Neutrophil (primary cell): ENCODE results near the gene TMA7B.
A peak's percentile ranks its signal among the peaks of the same experiment; 100 is the strongest.

Source experiments
- H3K27ac ChIP-seq: fragments of 200-600 bp; sonication (generic); 2 replicates; pipeline ENCODE4 v1.5.1; 2016; ENCODE audit warnings: mild to moderate bottlenecking, moderate library complexity
- H3K27me3 ChIP-seq: fragments of 200-600 bp; sonication (generic); 2 replicates; pipeline ENCODE4 v1.6.0; 2016; ENCODE audit warnings: mild to moderate bottlenecking
- H3K36me3 ChIP-seq: fragments of 200-600 bp; sonication (generic); 2 replicates; pipeline ENCODE4 v1.5.1; 2017
- H3K4me1 ChIP-seq, 2 experiments: fragments of 200-600 bp in 1 of 2; sonication (generic) in 1 of 2; 1 replicate in 1 of 2; 2 replicates in 1 of 2; pipeline versions ENCODE4 v1.5.1 to v1.6.1; 2013 to 2016; ENCODE audit warnings: low read depth in 1 of 2, low read length in 1 of 2, mild to moderate bottlenecking in 1 of 2, moderate library complexity in 1 of 2; ENCODE audit not compliant: control insufficient read depth in 1 of 2, insufficient read depth in 1 of 2
- H3K4me3 ChIP-seq, 2 experiments: fragments of 200-600 bp in 1 of 2; sonication (generic) in 1 of 2; 1 replicate in 1 of 2; 2 replicates in 1 of 2; pipeline ENCODE4 v1.5.1; 2013 to 2016; ENCODE audit warnings: low read depth in 1 of 2, low read length in 1 of 2, mild to moderate bottlenecking in 1 of 2, moderate library complexity in 1 of 2
- H3K9me3 ChIP-seq: fragments of 200-600 bp; sonication (generic); 2 replicates; pipeline ENCODE4 v1.5.1; 2016
- TF ChIP-seq, protein P1 (sequence below): fragments of 200-600 bp; sonication (generic); IDR thresholded peaks from 2 replicates; pipeline ENCODE4 v1.5.1; 2016; ENCODE audit warnings: antibody characterized with exemption

TMA7B gene

GRCh38 chr22:39959640-39960447 lies at the start of gene TMA7B:
Gene TMA7B, plus strand, starts transcription at chr22:39960397. Its CDS starts 3,978 bp downstream, at chr22:39964375.
- peak within 1 kb of the TSS in 1 of 2 experiments; percentile 36 for H3K4me3 ChIP-seq
- peak within 1 kb of the TSS; percentile 80 for H3K27ac ChIP-seq
- H3K4me1 ChIP-seq: peaks cover 54% of the 10 kb centered on the region in 2 experiments
- H3K36me3 ChIP-seq: no peaks in the 10 kb centered on the region
- no peaks in the 10 kb centered on the region for H3K9me3 ChIP-seq
- TF ChIP-seq, protein P1, sequence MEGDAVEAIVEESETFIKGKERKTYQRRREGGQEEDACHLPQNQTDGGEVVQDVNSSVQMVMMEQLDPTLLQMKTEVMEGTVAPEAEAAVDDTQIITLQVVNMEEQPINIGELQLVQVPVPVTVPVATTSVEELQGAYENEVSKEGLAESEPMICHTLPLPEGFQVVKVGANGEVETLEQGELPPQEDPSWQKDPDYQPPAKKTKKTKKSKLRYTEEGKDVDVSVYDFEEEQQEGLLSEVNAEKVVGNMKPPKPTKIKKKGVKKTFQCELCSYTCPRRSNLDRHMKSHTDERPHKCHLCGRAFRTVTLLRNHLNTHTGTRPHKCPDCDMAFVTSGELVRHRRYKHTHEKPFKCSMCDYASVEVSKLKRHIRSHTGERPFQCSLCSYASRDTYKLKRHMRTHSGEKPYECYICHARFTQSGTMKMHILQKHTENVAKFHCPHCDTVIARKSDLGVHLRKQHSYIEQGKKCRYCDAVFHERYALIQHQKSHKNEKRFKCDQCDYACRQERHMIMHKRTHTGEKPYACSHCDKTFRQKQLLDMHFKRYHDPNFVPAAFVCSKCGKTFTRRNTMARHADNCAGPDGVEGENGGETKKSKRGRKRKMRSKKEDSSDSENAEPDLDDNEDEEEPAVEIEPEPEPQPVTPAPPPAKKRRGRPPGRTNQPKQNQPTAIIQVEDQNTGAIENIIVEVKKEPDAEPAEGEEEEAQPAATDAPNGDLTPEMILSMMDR: no peak
- H3K27me3 ChIP-seq: peaks cover 40% of the 10 kb centered on the region

DNA sequence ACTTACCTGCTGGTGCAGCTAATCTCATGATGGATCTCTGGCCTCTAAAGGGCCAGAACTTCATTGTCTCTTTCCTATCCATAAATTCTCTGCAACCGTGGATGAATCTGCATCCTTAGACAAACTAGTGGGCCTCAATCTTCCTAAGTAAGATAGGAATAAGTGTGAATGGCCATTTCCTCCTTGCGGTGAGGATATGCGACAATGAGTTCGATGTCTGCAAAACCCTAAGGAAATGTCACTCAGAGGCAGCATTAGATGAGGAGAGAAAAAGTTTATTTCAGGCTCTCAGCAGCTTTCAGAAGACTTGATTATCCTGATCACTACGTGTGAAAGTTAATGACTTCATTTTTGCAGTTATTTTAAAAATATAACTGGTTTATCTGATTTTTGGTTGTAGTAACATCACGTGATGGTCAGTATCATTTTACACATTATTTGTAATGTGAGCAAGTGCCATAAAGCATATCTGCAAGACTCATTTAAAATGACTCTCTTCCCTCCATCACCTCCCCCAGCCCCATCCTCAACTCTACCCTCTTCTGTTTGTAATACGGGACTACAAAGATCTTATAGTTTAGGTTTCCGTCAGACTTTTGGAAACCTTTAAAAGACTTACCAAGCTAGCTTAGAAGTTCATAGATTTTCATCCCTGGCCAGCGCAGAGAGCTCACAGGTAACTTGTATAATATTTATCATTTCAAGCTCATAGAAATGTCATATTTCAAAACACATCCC lies 49.2 kb upstream of the TMA7B start:
- Histone ChIP-seq H3K9me3 (no peaks in the 10 kb centered on the region), H3K27me3 (no peaks in the 10 kb centered on the region), H3K4me1 (no peaks in the 10 kb centered on the region), H3K4me3 (no peak overlapping the region), H3K27ac (no peak overlapping the region), H3K36me3 (no peaks in the 10 kb centered on the region)
- TF ChIP-seq, protein P1: no peak

- H3K9me3 ChIP-seq: no peaks in the 10 kb centered on the region
- H3K36me3 ChIP-seq: no peaks in the 10 kb centered on the region
- TF ChIP-seq, protein P1: no peak
- no peaks in the 10 kb centered on the region for H3K27me3 ChIP-seq
- H3K4me1 ChIP-seq: no peaks in the 10 kb centered on the region
- no peak overlapping the region for H3K4me3 ChIP-seq
- no peak overlapping the region for H3K27ac ChIP-seq
Measured at GRCh38 chr22:39913321-39913720, 46.9 kb upstream of the TMA7B start.

GRCh38 chr22:39913886-39914285 lies 46.3 kb upstream of the TMA7B start:
- no peak overlapping the region for H3K4me3 ChIP-seq
- H3K9me3 ChIP-seq: no peaks in the 10 kb centered on the region
- H3K36me3 ChIP-seq: no peaks in the 10 kb centered on the region
- H3K27me3 ChIP-seq: no peaks in the 10 kb centered on the region
- TF ChIP-seq, protein P1: no peak
- no peaks in the 10 kb centered on the region for H3K4me1 ChIP-seq
- no peak overlapping the region for H3K27ac ChIP-seq

DNA sequence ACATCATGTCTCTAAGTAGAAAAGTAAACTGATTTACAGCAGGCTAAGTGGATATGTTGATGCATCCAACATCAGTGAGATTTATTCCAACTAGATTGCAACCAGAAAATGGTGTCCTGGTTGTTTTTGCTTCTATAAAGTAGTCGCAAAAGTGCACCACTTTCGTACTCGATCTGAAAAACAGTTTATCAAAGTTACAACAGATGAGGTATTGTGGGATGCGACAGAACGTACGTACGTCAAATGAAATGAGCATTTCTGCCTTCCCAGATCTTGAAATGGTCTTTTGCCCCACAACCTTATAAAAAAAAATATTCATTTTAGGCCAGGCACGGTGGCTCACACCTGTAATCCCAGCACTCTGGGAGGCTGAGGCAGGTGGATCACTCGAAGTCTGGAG lies 45.6 kb upstream of the TMA7B start:
- H3K4me1 ChIP-seq: no peaks in the 10 kb centered on the region
- TF ChIP-seq, protein P1: no peak
- no peaks in the 10 kb centered on the region for H3K27me3 ChIP-seq
- no peaks in the 10 kb centered on the region for H3K9me3 ChIP-seq
- H3K36me3 ChIP-seq: no peaks in the 10 kb centered on the region
- H3K4me3 ChIP-seq: no peak overlapping the region
- no peak overlapping the region for H3K27ac ChIP-seq
